Measurements from ENCODE around the gene CD7. TPM values are rescaled to one million over a fixed set of nuclear protein-coding genes. Genes with fewer than 3 reads are reported as not detected.
A peak's percentile ranks its signal among the peaks of the same experiment; 100 is the strongest.

Gene CD7
- total RNA-seq, 1 donor from 2014 or later, result not detected

DNA sequence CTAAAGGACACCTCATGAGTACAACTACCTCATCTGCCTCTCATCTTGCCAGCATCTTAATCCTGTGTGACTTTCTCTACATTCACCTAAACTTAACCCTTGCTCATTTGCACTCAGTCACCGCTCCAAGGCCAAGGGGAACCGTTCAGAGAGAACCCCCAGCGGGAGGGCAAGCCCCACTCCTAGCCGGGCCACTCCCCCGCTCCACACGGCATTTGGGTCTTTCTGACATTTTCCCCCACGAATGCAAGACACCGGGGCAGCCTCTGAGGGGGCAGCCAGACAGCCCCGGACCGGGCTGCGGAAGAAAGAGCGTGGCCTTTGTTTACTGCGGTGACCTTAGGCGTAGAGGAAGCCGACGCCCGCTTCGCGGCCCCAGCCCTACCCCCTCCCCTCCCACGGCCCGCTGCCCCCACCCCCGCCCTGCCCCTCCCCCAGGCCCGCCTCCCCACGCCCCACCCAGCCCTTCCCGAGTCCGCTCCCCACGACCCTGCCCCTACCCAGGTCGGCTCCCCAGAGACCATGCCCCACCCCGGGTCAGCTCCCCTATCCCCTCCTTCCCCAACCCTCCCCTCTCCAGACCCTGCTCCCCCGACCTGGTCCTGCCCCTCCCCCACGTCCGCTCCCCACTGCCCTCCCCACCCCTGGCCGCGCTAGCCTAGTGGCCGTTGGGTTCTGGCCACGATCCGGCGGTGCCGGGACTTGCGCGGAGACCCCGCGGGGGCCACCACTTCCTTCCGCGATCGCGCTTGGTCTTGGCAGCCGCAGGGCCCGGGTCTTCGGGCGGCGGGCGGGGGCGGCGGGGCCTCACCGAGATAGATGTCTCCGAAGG, 44.7 kb downstream of the CD7 start:
- peaks cover 54% of the 10 kb centered on the region for H3K4me1 Mint-ChIP-seq (ENCODE audit: low read depth)
- peak overlapping the region; percentile 99 for H3K27ac Mint-ChIP-seq (ENCODE audit: unreplicated experiment)
- TF ChIP-seq CTCF (IDR thresholded peaks at IDR 0.05), result no peak
- peaks cover 11% of the 10 kb centered on the region for H3K36me3 Mint-ChIP-seq (ENCODE audit: low read depth)
- H3K9me3 Mint-ChIP-seq (ENCODE audit: low read depth), result no peaks in the 10 kb centered on the region
- H3K4me3 Mint-ChIP-seq (ENCODE audit: unreplicated experiment), result peak overlapping the region; percentile 95
- DNase-seq (ENCODE audit: low spot score), result no peak
- H3K27me3 Mint-ChIP-seq (ENCODE audit: low read depth), result no peaks in the 10 kb centered on the region

- Mint-ChIP-seq H3K4me3 (ENCODE audit: unreplicated experiment) (peak overlapping the region; percentile 95), H3K4me1 (ENCODE audit: low read depth) (peaks cover 67% of the 10 kb centered on the region), H3K27me3 (ENCODE audit: low read depth) (no peaks in the 10 kb centered on the region), H3K27ac (ENCODE audit: unreplicated experiment) (peak overlapping the region; percentile 32), H3K9me3 (ENCODE audit: low read depth) (no peaks in the 10 kb centered on the region), H3K36me3 (ENCODE audit: low read depth) (peaks cover 9% of the 10 kb centered on the region)
- DNase-seq (ENCODE audit: low spot score), result no peak
- no peak for TF ChIP-seq CTCF (IDR thresholded peaks at IDR 0.05)
Measured at GRCh38 chr17:82271401-82271800, 46.0 kb downstream of the CD7 start.

GRCh38 chr17:82270651-82271050, 46.8 kb downstream of the CD7 start:
- H3K9me3 Mint-ChIP-seq (ENCODE audit: low read depth), result no peaks in the 10 kb centered on the region
- H3K27me3 Mint-ChIP-seq (ENCODE audit: low read depth), result no peaks in the 10 kb centered on the region
- peaks cover 11% of the 10 kb centered on the region for H3K36me3 Mint-ChIP-seq (ENCODE audit: low read depth)
- DNase-seq (ENCODE audit: low spot score), result no peak
- H3K4me1 Mint-ChIP-seq (ENCODE audit: low read depth), result peaks cover 74% of the 10 kb centered on the region
- no peak for TF ChIP-seq CTCF (IDR thresholded peaks at IDR 0.05)
- H3K4me3 Mint-ChIP-seq (ENCODE audit: unreplicated experiment), result no peak overlapping the region
- H3K27ac Mint-ChIP-seq (ENCODE audit: unreplicated experiment), result peak overlapping the region; percentile 69

DNA sequence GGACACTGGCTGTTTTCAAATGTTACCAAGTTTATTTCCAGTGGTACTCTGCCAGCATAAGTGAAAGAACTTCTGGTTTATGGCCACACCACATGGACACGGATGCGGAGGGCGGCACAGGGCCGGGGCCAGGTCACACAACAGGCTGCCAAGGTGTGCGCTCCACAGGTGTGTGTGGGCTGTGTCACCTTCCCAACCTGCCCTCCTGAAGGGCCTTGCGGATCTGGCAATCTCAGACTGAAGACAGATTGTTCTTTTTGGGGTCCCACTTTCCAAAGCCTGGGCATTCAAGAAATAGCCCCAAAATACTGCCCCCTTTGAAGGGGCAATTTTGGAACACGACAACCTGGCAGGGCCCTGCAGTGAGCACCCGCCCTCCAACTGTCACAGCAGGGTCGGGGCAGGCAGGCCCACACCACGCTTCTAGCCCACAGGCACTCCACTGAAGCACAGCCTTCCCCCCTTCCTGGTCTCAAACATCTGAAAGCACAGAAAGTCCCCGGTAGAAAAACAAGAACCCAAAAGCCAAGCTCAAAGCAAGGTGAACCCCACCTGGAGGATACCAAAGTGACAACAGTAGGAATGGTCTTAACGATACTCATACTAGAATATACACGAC, 47.4 kb downstream of the CD7 start:
- peaks cover 76% of the 10 kb centered on the region for H3K4me1 Mint-ChIP-seq (ENCODE audit: low read depth)
- no peaks in the 10 kb centered on the region for H3K9me3 Mint-ChIP-seq (ENCODE audit: low read depth)
- H3K4me3 Mint-ChIP-seq (ENCODE audit: unreplicated experiment), result no peak overlapping the region
- peak overlapping the region; percentile 76 for H3K27ac Mint-ChIP-seq (ENCODE audit: unreplicated experiment)
- TF ChIP-seq CTCF (IDR thresholded peaks at IDR 0.05), result no peak
- peaks cover 11% of the 10 kb centered on the region for H3K36me3 Mint-ChIP-seq (ENCODE audit: low read depth)
- no peaks in the 10 kb centered on the region for H3K27me3 Mint-ChIP-seq (ENCODE audit: low read depth)
- no peak for DNase-seq (ENCODE audit: low spot score)

DNA sequence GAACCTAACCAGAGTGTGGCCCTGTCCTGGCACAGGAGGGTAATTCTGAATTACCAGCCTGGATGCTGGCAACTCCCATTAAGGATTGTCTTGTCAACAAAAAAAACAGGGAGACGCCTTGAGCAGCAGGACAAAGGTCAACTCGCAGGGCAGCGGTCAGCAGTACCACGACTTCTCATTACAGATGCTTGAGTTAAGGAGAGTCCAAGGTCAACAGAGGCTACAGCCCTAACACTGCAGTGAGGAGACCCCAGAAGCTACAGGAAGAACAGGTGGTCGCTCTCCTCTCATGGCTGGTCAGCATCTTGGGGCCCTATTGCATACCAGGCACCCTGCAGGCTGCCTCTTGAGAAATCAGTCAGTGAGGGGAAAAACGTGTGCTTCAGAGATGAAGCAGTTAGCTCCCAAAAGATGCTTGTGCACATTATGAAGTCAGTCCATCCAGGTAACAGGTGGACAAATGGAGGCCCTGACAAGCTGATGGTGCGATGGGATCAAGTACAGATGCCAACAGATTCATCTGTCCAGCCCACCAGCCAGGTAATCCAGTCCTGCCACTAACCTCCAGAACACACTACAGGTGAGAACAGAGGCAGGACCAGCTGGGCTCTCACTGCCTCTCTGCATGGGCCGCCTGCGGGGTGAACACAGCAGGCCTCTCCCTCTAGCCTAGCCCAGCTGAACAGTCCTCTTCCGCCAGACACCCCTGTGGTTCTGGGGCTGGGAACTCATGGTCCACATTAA, 48.1 kb downstream of the CD7 start:
- no peaks in the 10 kb centered on the region for H3K27me3 Mint-ChIP-seq (ENCODE audit: low read depth)
- H3K4me1 Mint-ChIP-seq (ENCODE audit: low read depth), result peaks cover 76% of the 10 kb centered on the region

More for the DNA sequence above, 48.1 kb downstream of the CD7 start:
- Mint-ChIP-seq H3K36me3 (ENCODE audit: low read depth) (peaks cover 15% of the 10 kb centered on the region), H3K27ac (ENCODE audit: unreplicated experiment) (peak overlapping the region; percentile 76), H3K9me3 (ENCODE audit: low read depth) (no peaks in the 10 kb centered on the region), H3K4me3 (ENCODE audit: unreplicated experiment) (no peak overlapping the region)
- TF ChIP-seq CTCF (IDR thresholded peaks at IDR 0.05), result no peak
- no peak for DNase-seq (ENCODE audit: low spot score)
